ENCODE measurements around the gene RFX3. TPM values are rescaled to one million over a fixed set of nuclear protein-coding genes. Genes with fewer than 3 reads are reported as not detected.

The RFX3 gene
- total RNA-seq, 4 donors from 2014 or later: 4.0 to 8.2 (median 5.6) TPM

GRCh38 chr9:3507395-3508077, 18.3 kb downstream of the RFX3 start:
- intact Hi-C loops (cut with DNase I; ENCODE audit: low total_unique reads): no loop called here
- TF ChIP-seq POLR2A (IDR thresholded peaks at IDR 0.05) (no peak), CTCF (IDR thresholded peaks at IDR 0.05) (no peak)
- 78 to 87% methylated on average over 6 of the region's 6 CpGs for WGBS, 2 donors
- no peak overlapping the region for H3K4me3 ChIP-seq (ENCODE audit: low read depth, poor library complexity, severe bottlenecking)
- DNase-seq (ENCODE audit: low spot score in 2 of 2): no peak

GRCh38 chr9:3506164-3506563, 19.6 kb downstream of the RFX3 start:
- TF ChIP-seq POLR2A (IDR thresholded peaks at IDR 0.05): no peak
- TF ChIP-seq CTCF (IDR thresholded peaks at IDR 0.05): no peak
- DNase-seq (ENCODE audit: low spot score in 2 of 2): no peak
- H3K4me3 ChIP-seq (ENCODE audit: low read depth, poor library complexity, severe bottlenecking): no peak overlapping the region
- 96 to 97% methylated on average over 2 of the region's 2 CpGs for WGBS, 2 donors
- intact Hi-C loops (cut with DNase I; ENCODE audit: low total_unique reads): no loop called here

GRCh38 chr9:3502560-3503398, 23.0 kb downstream of the RFX3 start:
- intact Hi-C loops (cut with DNase I; ENCODE audit: low total_unique reads): no loop called here
- TF ChIP-seq CTCF (IDR thresholded peaks at IDR 0.05) (no peak), POLR2A (IDR thresholded peaks at IDR 0.05) (no peak)
- no peak for DNase-seq (ENCODE audit: low spot score in 2 of 2)
- WGBS, 2 donors: 81 to 82% methylated on average over 6 of the region's 6 CpGs
- no peak overlapping the region for H3K4me3 ChIP-seq (ENCODE audit: low read depth, poor library complexity, severe bottlenecking)

- DNase-seq (ENCODE audit: low spot score in 2 of 2): no peak
- H3K4me3 ChIP-seq (ENCODE audit: low read depth, poor library complexity, severe bottlenecking): no peak overlapping the region
- no peak for TF ChIP-seq CTCF (IDR thresholded peaks at IDR 0.05)
- 86 to 92% methylated on average over 4 of the region's 4 CpGs for WGBS, 2 donors
- intact Hi-C loops (cut with DNase I; ENCODE audit: low total_unique reads): no loop called here
Observed at GRCh38 chr9:3500044-3500443, 25.8 kb downstream of the RFX3 start.

GRCh38 chr9:3498691-3499090, 27.1 kb downstream of the RFX3 start:
- H3K4me3 ChIP-seq (ENCODE audit: low read depth, poor library complexity, severe bottlenecking): no peak overlapping the region
- DNase-seq (ENCODE audit: low spot score in 2 of 2): no peak
- 73 to 87% methylated on average over 3 of the region's 3 CpGs for WGBS, 2 donors
- intact Hi-C loops (cut with DNase I; ENCODE audit: low total_unique reads): no loop called here
- TF ChIP-seq CTCF (IDR thresholded peaks at IDR 0.05) (no peak), POLR2A (IDR thresholded peaks at IDR 0.05) (no peak)

All from lower leg skin (tissue), 4 donors.